ENCODE measurements around the gene NISCH.

Gene NISCH

DNA sequence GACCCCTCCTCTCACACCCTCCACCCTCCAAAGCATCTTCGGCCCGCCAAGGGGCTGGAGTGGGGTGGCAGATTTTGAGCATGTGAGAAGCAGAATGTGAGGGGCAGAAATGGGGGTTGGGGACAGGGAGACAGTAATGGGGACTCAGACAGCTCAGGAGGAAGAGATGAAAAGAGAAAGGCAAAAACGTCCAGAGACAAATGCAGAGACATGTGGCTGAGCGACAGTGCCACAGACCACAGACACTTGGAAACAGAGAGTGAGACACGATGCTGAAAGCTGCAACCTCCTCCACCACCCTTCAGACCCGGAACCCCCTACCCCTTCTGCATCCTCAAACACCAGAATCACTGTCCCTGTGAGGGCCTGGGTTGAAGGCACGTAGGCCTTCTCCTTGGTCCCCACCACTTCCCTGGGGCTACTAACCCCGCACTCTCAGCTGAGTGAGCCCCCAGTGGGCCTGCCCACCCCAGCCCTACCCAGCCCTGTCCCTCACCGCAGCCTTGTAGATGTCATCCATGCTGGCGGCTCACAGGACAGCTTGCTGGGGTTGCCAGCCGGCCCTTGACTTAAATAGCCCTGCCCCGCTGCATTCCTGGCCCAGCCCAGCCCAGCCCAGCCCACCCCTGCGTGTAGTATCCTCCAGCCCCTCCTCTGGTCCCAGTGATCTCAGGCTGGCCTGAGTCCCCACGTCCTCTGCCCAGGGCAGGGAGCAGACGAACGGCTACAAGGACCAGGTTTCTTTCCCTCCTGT lies 1.7 kb upstream of the NISCH start, which contains the start of gene TNNC1:
Gene TNNC1, minus strand, starts transcription at position 546 of the 754 bp plus-strand sequence. Its CDS starts 26 bp downstream, at position 520.
- TF ChIP-seq, protein P1, sequence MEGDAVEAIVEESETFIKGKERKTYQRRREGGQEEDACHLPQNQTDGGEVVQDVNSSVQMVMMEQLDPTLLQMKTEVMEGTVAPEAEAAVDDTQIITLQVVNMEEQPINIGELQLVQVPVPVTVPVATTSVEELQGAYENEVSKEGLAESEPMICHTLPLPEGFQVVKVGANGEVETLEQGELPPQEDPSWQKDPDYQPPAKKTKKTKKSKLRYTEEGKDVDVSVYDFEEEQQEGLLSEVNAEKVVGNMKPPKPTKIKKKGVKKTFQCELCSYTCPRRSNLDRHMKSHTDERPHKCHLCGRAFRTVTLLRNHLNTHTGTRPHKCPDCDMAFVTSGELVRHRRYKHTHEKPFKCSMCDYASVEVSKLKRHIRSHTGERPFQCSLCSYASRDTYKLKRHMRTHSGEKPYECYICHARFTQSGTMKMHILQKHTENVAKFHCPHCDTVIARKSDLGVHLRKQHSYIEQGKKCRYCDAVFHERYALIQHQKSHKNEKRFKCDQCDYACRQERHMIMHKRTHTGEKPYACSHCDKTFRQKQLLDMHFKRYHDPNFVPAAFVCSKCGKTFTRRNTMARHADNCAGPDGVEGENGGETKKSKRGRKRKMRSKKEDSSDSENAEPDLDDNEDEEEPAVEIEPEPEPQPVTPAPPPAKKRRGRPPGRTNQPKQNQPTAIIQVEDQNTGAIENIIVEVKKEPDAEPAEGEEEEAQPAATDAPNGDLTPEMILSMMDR (IDR thresholded peaks at IDR 0.05), result no peak

DNA sequence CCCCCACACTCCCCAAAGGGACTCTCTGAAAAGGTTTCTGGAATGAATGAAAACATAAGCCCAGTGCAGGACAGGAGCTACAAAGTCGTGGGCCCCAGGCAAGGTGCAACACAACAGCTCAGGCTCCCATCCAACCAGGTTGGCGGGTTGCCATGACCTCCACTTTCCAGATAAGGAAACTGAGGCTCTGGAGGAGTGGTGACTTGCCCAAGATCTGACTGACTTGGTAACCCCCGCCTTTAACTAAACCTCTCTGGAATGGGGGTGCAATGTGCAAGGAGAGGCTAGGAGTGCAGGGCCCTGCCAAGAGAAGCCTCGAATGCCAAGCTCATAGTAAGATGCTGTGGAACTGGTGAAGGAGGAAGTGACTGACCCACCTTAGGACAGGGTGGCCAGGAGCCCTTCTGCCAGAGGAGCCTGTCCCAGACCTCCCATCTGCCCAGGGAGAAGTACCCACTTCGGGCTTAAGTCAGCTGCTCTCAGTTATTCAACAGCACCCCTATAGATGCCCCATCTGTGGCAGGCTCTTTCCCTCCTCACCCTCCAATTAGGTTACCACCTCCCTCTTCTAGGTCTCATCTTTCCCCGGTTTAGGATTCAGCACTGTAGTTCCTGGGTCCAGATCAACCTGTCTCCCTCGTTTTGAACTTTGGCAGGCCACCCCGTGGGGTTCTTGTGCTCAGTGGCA lies 1.0 kb upstream of the NISCH start:
- TF ChIP-seq, protein P1 (IDR thresholded peaks at IDR 0.05), result no peak

DNA sequence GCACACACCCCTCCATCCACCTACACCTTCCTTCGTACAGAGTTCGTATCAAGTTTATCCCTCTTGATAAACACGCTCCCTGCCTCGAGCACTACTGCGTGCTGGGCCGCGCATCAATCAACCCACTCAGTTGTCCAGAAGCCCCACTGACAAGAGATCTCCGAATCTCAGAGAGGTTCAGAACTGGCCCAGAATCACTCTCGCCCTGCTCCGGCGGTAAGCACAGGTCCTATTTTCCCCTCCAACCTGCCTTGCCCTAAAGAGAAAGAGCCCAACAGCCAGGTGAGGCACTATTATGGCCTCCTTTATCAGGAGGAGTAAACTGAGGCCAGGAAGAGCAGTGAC lies 494 bp upstream of the NISCH start:
- TF ChIP-seq, protein P1 (IDR thresholded peaks at IDR 0.05), result no peak

DNA sequence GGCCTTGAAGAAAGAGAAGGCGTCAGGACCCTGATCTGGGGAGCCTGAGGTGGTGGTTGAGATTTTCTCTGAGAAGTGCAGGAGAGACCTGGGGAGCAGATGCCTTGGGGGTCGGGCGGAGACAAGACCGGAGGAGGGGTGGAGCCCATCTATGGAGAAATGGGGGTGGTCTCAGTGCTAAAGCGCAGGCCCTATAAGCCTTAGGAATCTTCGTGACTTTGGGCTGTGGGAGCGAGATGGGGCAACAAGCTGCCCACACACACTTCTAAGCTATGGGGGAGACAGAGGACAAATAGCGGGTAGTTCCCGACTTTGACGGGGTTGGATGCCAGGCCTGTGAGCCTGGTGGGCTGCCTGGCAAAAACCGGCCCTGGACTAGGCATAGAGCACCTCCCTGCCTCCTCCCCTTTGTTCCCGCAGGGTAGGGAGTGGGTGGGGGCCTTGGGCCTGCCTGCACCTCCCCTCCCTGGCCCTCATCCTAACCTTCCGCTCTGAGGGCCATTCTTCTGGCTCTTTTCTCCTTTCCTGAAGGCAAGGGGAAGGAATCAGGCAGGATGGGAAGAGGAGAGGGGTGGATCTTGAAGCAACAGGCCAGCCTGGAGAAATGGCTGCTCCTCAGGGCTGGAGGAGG lies 880 bp downstream of the NISCH start:
- TF ChIP-seq, protein P1 (IDR thresholded peaks at IDR 0.05), result no peak

DNA sequence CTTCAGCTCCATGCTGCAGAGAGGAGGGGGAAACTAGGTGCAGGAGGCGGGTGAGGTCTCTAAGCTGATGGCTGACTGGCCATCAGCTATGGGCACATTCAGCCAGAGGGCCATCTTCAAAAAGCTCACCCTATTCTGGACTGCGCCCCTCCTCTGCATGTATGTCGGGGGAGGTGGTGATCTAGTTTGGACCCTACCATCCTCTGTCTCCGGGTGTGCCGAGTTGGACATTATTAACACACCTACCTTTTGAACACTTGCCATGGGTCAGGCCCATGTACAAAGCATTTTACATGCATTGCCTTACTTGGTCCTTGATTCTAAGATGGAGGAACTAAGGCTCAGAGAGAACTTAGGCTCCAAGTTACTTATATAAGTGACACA lies 1.4 kb downstream of the NISCH start:
- TF ChIP-seq, protein P1 (IDR thresholded peaks at IDR 0.05), result no peak

DNA sequence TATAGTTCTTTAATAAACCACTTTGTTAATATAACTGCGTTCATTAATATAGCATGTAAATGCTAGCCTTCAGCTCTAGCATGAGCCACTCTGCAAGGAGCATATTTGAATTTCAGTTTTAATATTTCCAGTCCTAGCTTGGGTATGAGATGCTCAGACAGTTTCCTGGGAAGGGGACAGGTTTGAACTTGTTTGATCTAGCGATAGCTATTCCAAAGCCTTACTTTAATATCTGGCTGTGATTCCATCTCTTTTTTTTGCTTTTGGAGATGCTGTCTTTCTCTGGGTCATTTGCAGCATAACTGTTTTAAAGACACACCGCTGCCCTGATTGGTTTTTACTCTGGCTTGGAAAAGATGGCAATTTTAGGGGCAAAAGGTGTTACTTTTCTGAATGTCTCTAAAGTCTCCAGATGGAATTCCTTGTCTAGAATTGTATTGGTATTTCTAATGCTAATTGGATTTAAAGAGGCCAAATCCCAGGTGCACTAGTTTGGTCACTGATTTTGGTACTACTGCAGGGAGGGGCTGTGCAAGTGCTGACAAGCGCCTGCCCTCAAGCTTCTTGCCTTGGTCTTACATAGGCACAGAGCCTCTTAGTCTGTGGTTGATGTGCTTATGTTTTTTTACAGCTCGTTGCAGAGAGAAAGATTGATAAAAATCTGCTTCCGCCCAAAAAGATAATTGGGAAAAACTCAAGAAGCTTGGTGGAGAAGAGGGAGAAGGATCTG lies 2.8 kb downstream of the NISCH start:
- TF ChIP-seq, protein P1 (IDR thresholded peaks at IDR 0.05), result no peak
